CD4-positive, CD25-positive, alpha-beta regulatory T cell (primary cell): ENCODE results near the gene UBASH3B. TPM values are rescaled to one million over a fixed set of nuclear protein-coding genes. Genes with fewer than 3 reads are reported as not detected.

Experiments
- ATAC-seq, 2 donors: fragments of 150-1000 bp; cut with Tn5 transposase; one replicate each; pipeline ENCODE4 v1.10.0; 2021; ENCODE audit warnings: low read depth in 2 of 2, moderate number of reproducible peaks in 2 of 2, moderate library complexity in 1 of 2
- DNase-seq, 3 donors: peaks; one replicate each; pipeline versions ENCODE4 v3.0.0 to v3.0.0-alpha.2; 2012 to 2022; ENCODE audit warnings: mixed read lengths in 1 of 3
- H3K27ac ChIP-seq: one replicate; pipeline ENCODE4 v1.7.0; 2013; ENCODE audit warnings: mild to moderate bottlenecking, low read length; ENCODE audit not compliant: insufficient read depth, poor library complexity, severe bottlenecking
- H3K27me3 ChIP-seq: one replicate; pipeline ENCODE4 v1.7.0; 2013; ENCODE audit warnings: low read length; ENCODE audit not compliant: control insufficient read depth, insufficient read depth
- H3K36me3 ChIP-seq: one replicate; pipeline ENCODE4 v1.7.0; 2013; ENCODE audit warnings: mild to moderate bottlenecking, low read length, moderate library complexity; ENCODE audit not compliant: control insufficient read depth, insufficient read depth
- H3K4me1 ChIP-seq: 2 replicates; pipeline ENCODE4 v1.7.0; 2013; ENCODE audit warnings: mild to moderate bottlenecking, low read length; ENCODE audit not compliant: insufficient read depth, control insufficient read depth, poor library complexity, severe bottlenecking
- H3K4me3 ChIP-seq: one replicate; pipeline ENCODE4 v1.7.0; 2013; ENCODE audit warnings: low read depth, mild to moderate bottlenecking, low read length, moderate library complexity
- H3K9me3 ChIP-seq, 2 experiments: 1 replicate in 1 of 2; 2 replicates in 1 of 2; pipeline ENCODE4 v1.7.0; 2013; ENCODE audit warnings: low read length in 2 of 2, mild to moderate bottlenecking in 1 of 2, moderate library complexity in 1 of 2; ENCODE audit not compliant: control insufficient read depth in 2 of 2
- H3K27ac Mint-ChIP-seq, 3 donors: one replicate each; pipeline ENCODE4 v1.8.0; 2020 to 2022; ENCODE audit warnings: mild to moderate bottlenecking in 3 of 3, mixed read lengths in 3 of 3, moderate library complexity in 2 of 3
- H3K27me3 Mint-ChIP-seq: one replicate; pipeline ENCODE4 v1.8.0; 2022; ENCODE audit warnings: mild to moderate bottlenecking, mixed read lengths
- H3K36me3 Mint-ChIP-seq: one replicate; pipeline ENCODE4 v1.8.0; 2020; ENCODE audit warnings: mixed read lengths
- H3K4me1 Mint-ChIP-seq, 4 donors: one replicate each; pipeline ENCODE4 v1.8.0; 2020 to 2022; ENCODE audit warnings: mixed read lengths in 4 of 4, mild to moderate bottlenecking in 1 of 4
- H3K4me3 Mint-ChIP-seq, 4 donors: one replicate each; pipeline ENCODE4 v1.8.0; 2020 to 2022; ENCODE audit warnings: mild to moderate bottlenecking in 4 of 4, mixed read lengths in 4 of 4, moderate library complexity in 3 of 4
- H3K9me3 Mint-ChIP-seq, 7 donors: one replicate each; pipeline ENCODE4 v1.8.0; 2020 to 2022; ENCODE audit warnings: mixed read lengths in 7 of 7, mild to moderate bottlenecking in 3 of 7, moderate library complexity in 2 of 7
- polyA plus RNA-seq, 4 donors: library from polyadenylated mRNA; unstranded; fragments of 300-500 nt; fragmentation: Illumina TruSeq; gene quantifications; one replicate each; pipeline ENCODE4 v1.2.3, GENCODE V29; 2021
- total RNA-seq: library from RNA; stranded (reverse); gene quantifications from one replicate; pipeline ENCODE4 v1.2.3, GENCODE V29; 2022

Gene UBASH3B
- total and polyA plus RNA-seq, 5 donors from 2014 or later = 14.2 to 57.6 (median 19.1) TPM

- H3K27ac ChIP-seq = no peak overlapping the region
- Mint-ChIP-seq H3K36me3 (peaks cover 3% of the 10 kb centered on the region), H3K27me3 (no peaks in the 10 kb centered on the region), H3K9me3 (peaks cover 0 to 2% (median 0%) of the 10 kb centered on the region in 7 donors), H3K4me3 (peak overlapping the region in 1 of 4 donors; percentile 3), H3K4me1 (peaks cover 5 to 92% (median 53%) of the 10 kb centered on the region in 4 donors), H3K27ac (peak overlapping the region; percentile 9 to 71 (median 56))
- DNase-seq = no peak
- no peaks in the 10 kb centered on the region for H3K36me3 ChIP-seq
- H3K4me1 ChIP-seq = peaks cover 59% of the 10 kb centered on the region
- no peak for ATAC-seq
- no peaks in the 10 kb centered on the region for H3K9me3 ChIP-seq
- no peak overlapping the region for H3K4me3 ChIP-seq
- H3K27me3 ChIP-seq = no peaks in the 10 kb centered on the region
These were observed 5.8 kb downstream of the UBASH3B start for GRCh38 chr11:122661182-122661945.

GRCh38 chr11:122663056-122663740, 7.7 kb downstream of the UBASH3B start:
- no peak overlapping the region for H3K27ac ChIP-seq
- H3K27ac Mint-ChIP-seq = peak overlapping the region; percentile 67 to 94 (median 90)

GRCh38 chr11:122663764-122664163, 8.2 kb downstream of the UBASH3B start:
- Mint-ChIP-seq H3K4me1 (peaks cover 11 to 93% (median 58%) of the 10 kb centered on the region in 4 donors), H3K36me3 (peaks cover 7% of the 10 kb centered on the region), H3K9me3 (peaks cover 0 to 1% (median 0%) of the 10 kb centered on the region in 7 donors), H3K27me3 (no peaks in the 10 kb centered on the region), H3K4me3 (peak overlapping the region in 1 of 4 donors; percentile 48), H3K27ac (peak overlapping the region; percentile 67 to 94 (median 90))
- Histone ChIP-seq H3K4me1 (peaks cover 60% of the 10 kb centered on the region), H3K4me3 (no peak overlapping the region), H3K27ac (no peak overlapping the region), H3K36me3 (no peaks in the 10 kb centered on the region), H3K9me3 (no peaks in the 10 kb centered on the region), H3K27me3 (no peaks in the 10 kb centered on the region)
- ATAC-seq (peak in 1 of 2 donors; percentile 12), DNase-seq (no peak)

More at GRCh38 chr11:122663056-122663740, 7.7 kb downstream of the UBASH3B start:
- Mint-ChIP-seq H3K4me3 (peak overlapping the region in 1 of 4 donors; percentile 48), H3K36me3 (peaks cover 7% of the 10 kb centered on the region), H3K27me3 (no peaks in the 10 kb centered on the region), H3K4me1 (peaks cover 6 to 93% (median 58%) of the 10 kb centered on the region in 4 donors), H3K9me3 (peaks cover 0 to 2% (median 0%) of the 10 kb centered on the region in 7 donors)
- Histone ChIP-seq H3K9me3 (no peaks in the 10 kb centered on the region), H3K4me3 (no peak overlapping the region), H3K27me3 (no peaks in the 10 kb centered on the region), H3K36me3 (no peaks in the 10 kb centered on the region), H3K4me1 (peaks cover 60% of the 10 kb centered on the region)
- ATAC-seq (no peak), DNase-seq (no peak)

GRCh38 chr11:122664188-122664587, 8.7 kb downstream of the UBASH3B start:
- no peaks in the 10 kb centered on the region for H3K27me3 ChIP-seq
- peak overlapping the region; percentile 67 to 94 (median 90) for H3K27ac Mint-ChIP-seq
- H3K27me3 Mint-ChIP-seq = no peaks in the 10 kb centered on the region
- peaks cover 0 to 2% (median 0%) of the 10 kb centered on the region in 7 donors for H3K9me3 Mint-ChIP-seq
- no peak overlapping the region for H3K4me3 Mint-ChIP-seq
- no peak overlapping the region for H3K4me3 ChIP-seq
- H3K27ac ChIP-seq = no peak overlapping the region
- H3K36me3 Mint-ChIP-seq = peaks cover 9% of the 10 kb centered on the region
- DNase-seq (no peak), ATAC-seq (no peak)
- peaks cover 14 to 93% (median 58%) of the 10 kb centered on the region in 4 donors for H3K4me1 Mint-ChIP-seq
- peaks cover 60% of the 10 kb centered on the region for H3K4me1 ChIP-seq
- H3K36me3 ChIP-seq = no peaks in the 10 kb centered on the region
- no peaks in the 10 kb centered on the region for H3K9me3 ChIP-seq

GRCh38 chr11:122665861-122666260, 10.3 kb downstream of the UBASH3B start:
- Histone ChIP-seq H3K4me1 (peaks cover 58% of the 10 kb centered on the region), H3K4me3 (no peak overlapping the region), H3K9me3 (no peaks in the 10 kb centered on the region), H3K27me3 (no peaks in the 10 kb centered on the region), H3K36me3 (no peaks in the 10 kb centered on the region), H3K27ac (no peak overlapping the region)
- no peak for DNase-seq
- ATAC-seq = no peak
- Mint-ChIP-seq H3K4me3 (peak overlapping the region in 2 of 4 donors; percentile 11 to 70), H3K4me1 (peaks cover 22 to 92% (median 59%) of the 10 kb centered on the region in 4 donors), H3K27ac (peak overlapping the region; percentile 52 to 95 (median 78)), H3K9me3 (peaks cover 0 to 5% (median 0%) of the 10 kb centered on the region in 7 donors), H3K36me3 (peaks cover 20% of the 10 kb centered on the region), H3K27me3 (no peaks in the 10 kb centered on the region)

GRCh38 chr11:122666743-122667142, 11.2 kb downstream of the UBASH3B start:
- H3K27ac ChIP-seq = peak overlapping the region; percentile 34
- Mint-ChIP-seq H3K4me1 (peaks cover 22 to 93% (median 60%) of the 10 kb centered on the region in 4 donors), H3K36me3 (peaks cover 25% of the 10 kb centered on the region), H3K27ac (peak overlapping the region; percentile 52 to 95 (median 92)), H3K9me3 (peaks cover 0 to 5% (median 0%) of the 10 kb centered on the region in 7 donors), H3K4me3 (peak overlapping the region; percentile 6 to 70 (median 40)), H3K27me3 (no peaks in the 10 kb centered on the region)
- H3K27me3 ChIP-seq = no peaks in the 10 kb centered on the region
- DNase-seq (no peak), ATAC-seq (no peak)
- peaks cover 7% of the 10 kb centered on the region for H3K36me3 ChIP-seq
- H3K4me3 ChIP-seq = peak overlapping the region; percentile 22
- H3K4me1 ChIP-seq = peaks cover 54% of the 10 kb centered on the region
- H3K9me3 ChIP-seq = no peaks in the 10 kb centered on the region

- no peaks in the 10 kb centered on the region for H3K27me3 Mint-ChIP-seq
- peaks cover 53% of the 10 kb centered on the region for H3K4me1 ChIP-seq
- H3K27me3 ChIP-seq = no peaks in the 10 kb centered on the region
- H3K9me3 Mint-ChIP-seq = peaks cover 0 to 5% (median 0%) of the 10 kb centered on the region in 7 donors
- H3K27ac Mint-ChIP-seq = peak overlapping the region; percentile 94 to 95 (median 94)
- H3K4me1 Mint-ChIP-seq = peaks cover 22 to 90% (median 59%) of the 10 kb centered on the region in 4 donors
- H3K36me3 Mint-ChIP-seq = peaks cover 28% of the 10 kb centered on the region
- no peaks in the 10 kb centered on the region for H3K9me3 ChIP-seq
- H3K4me3 ChIP-seq = peak overlapping the region; percentile 65
- H3K36me3 ChIP-seq = peaks cover 9% of the 10 kb centered on the region
- H3K4me3 Mint-ChIP-seq = peak overlapping the region; percentile 19 to 89 (median 74)
- ATAC-seq (peak; percentile 71 to 76), DNase-seq (peak in 2 of 3 donors; percentile 57 to 81)
- peak overlapping the region; percentile 45 for H3K27ac ChIP-seq
These were observed 13.1 kb downstream of the UBASH3B start for GRCh38 chr11:122668562-122669090.
